Left ventricle myocardium inferior (tissue), 1 donor: ENCODE measurements around the gene AKAP6. TPM values are rescaled to one million over a fixed set of nuclear protein-coding genes. Genes with fewer than 3 reads are reported as not detected.

Source experiments
- DNase-seq: peaks from one replicate; pipeline ENCODE4 v3.0.0-alpha.2; 2020
- H3K27ac ChIP-seq: fragments of 200-600 bp; replicated peaks from 2 replicates; pipeline ENCODE4 v1.8.0; 2021
- H3K27me3 ChIP-seq: fragments of 200-600 bp; 2 replicates; pipeline ENCODE4 v1.8.0; 2021; ENCODE audit warnings: low read depth
- H3K36me3 ChIP-seq: fragments of 200-600 bp; 2 replicates; pipeline ENCODE4 v1.8.0; 2021
- H3K4me1 ChIP-seq: fragments of 200-600 bp; 2 replicates; pipeline ENCODE4 v1.8.0; 2021
- H3K4me3 ChIP-seq: fragments of 200-600 bp; 2 replicates; pipeline ENCODE4 v1.8.0; 2021; ENCODE audit warnings: mild to moderate bottlenecking, moderate library complexity
- H3K9me3 ChIP-seq: fragments of 200-600 bp; replicated peaks from 2 replicates; pipeline ENCODE4 v1.8.0; 2021
- CTCF ChIP-seq: fragments of 200-600 bp; IDR thresholded peaks from 2 replicates; pipeline ENCODE4 v1.8.0; 2021; ENCODE audit warnings: antibody characterized with exemption, mild to moderate bottlenecking, borderline replicate concordance
- intact Hi-C: fragments of 100-400 bp; cut with micrococcal nuclease; formaldehyde crosslinking; loops from one replicate; pipeline ENCODE4 v1.11.0; 2022
- total RNA-seq: library from RNA; stranded (reverse); fragmentation: NEBNext Ultra II Directional; extraction: Animal tissue kit (Norgen Biotek cat#: 25700); gene quantifications from one replicate; pipeline ENCODE4 v1.2.1, GENCODE V29; 2021
- donor health status: DM: no; HTN: yes; CAD: no; lungs with severe emphysema.

The AKAP6 gene
- total RNA-seq, 1 donor from 2014 or later, result 218 TPM

- no peak overlapping the region for H3K27ac ChIP-seq
- no peaks in the 10 kb centered on the region for H3K27me3 ChIP-seq
- H3K4me1 ChIP-seq, result peaks cover 64% of the 10 kb centered on the region
- DNase-seq, result no peak
- H3K4me3 ChIP-seq, result no peak overlapping the region
- TF ChIP-seq CTCF, result no peak
- intact Hi-C loops, result no loop called here
- H3K9me3 ChIP-seq, result no peaks in the 10 kb centered on the region
- H3K36me3 ChIP-seq, result no peaks in the 10 kb centered on the region
These were observed 398.7 kb downstream of the AKAP6 start for GRCh38 chr14:32727832-32728231.

GRCh38 chr14:32728526-32728925 is 399.4 kb downstream of the AKAP6 start:
- no peak overlapping the region for H3K4me3 ChIP-seq
- H3K27me3 ChIP-seq, result no peaks in the 10 kb centered on the region
- intact Hi-C loops, result no loop called here
- H3K4me1 ChIP-seq, result peaks cover 66% of the 10 kb centered on the region
- TF ChIP-seq CTCF, result no peak
- no peak overlapping the region for H3K27ac ChIP-seq
- H3K36me3 ChIP-seq, result no peaks in the 10 kb centered on the region
- no peak for DNase-seq
- H3K9me3 ChIP-seq, result no peaks in the 10 kb centered on the region

GRCh38 chr14:32728976-32729375 is 399.9 kb downstream of the AKAP6 start:
- H3K9me3 ChIP-seq, result no peaks in the 10 kb centered on the region
- H3K4me1 ChIP-seq, result peaks cover 61% of the 10 kb centered on the region
- no peaks in the 10 kb centered on the region for H3K36me3 ChIP-seq
- intact Hi-C loops, result no loop called here
- H3K4me3 ChIP-seq, result no peak overlapping the region
- H3K27ac ChIP-seq, result no peak overlapping the region
- DNase-seq, result no peak
- TF ChIP-seq CTCF, result no peak
- H3K27me3 ChIP-seq, result no peaks in the 10 kb centered on the region

- TF ChIP-seq CTCF, result no peak
- H3K9me3 ChIP-seq, result no peaks in the 10 kb centered on the region
- peaks cover 50% of the 10 kb centered on the region for H3K4me1 ChIP-seq
- H3K36me3 ChIP-seq, result no peaks in the 10 kb centered on the region
- H3K27me3 ChIP-seq, result no peaks in the 10 kb centered on the region
- H3K4me3 ChIP-seq, result no peak overlapping the region
- no peak for DNase-seq
- no peak overlapping the region for H3K27ac ChIP-seq
- intact Hi-C loops, result no loop called here
These were observed 402.2 kb downstream of the AKAP6 start for GRCh38 chr14:32731249-32731648.

GRCh38 chr14:32733015-32733414 is 403.9 kb downstream of the AKAP6 start:
- H3K4me1 ChIP-seq, result peaks cover 47% of the 10 kb centered on the region
- TF ChIP-seq CTCF, result no peak
- H3K4me3 ChIP-seq, result no peak overlapping the region
- no peaks in the 10 kb centered on the region for H3K36me3 ChIP-seq
- no peak for DNase-seq
- no peak overlapping the region for H3K27ac ChIP-seq
- intact Hi-C loops, result no loop called here
- no peaks in the 10 kb centered on the region for H3K9me3 ChIP-seq
- no peaks in the 10 kb centered on the region for H3K27me3 ChIP-seq

- H3K9me3 ChIP-seq, result no peaks in the 10 kb centered on the region
- H3K27me3 ChIP-seq, result no peaks in the 10 kb centered on the region
- DNase-seq, result no peak
- H3K36me3 ChIP-seq, result no peaks in the 10 kb centered on the region
- H3K4me3 ChIP-seq, result no peak overlapping the region
- intact Hi-C loops, result no loop called here
- H3K4me1 ChIP-seq, result peaks cover 35% of the 10 kb centered on the region
- TF ChIP-seq CTCF, result no peak
- no peak overlapping the region for H3K27ac ChIP-seq
These were observed 405.2 kb downstream of the AKAP6 start for GRCh38 chr14:32734261-32734660.
